HG03575 (cell line): ENCODE results near the gene SECISBP2L.

Source experiments
- ATAC-seq: cut with Tn5 transposase; IDR thresholded peaks from one replicate; pipeline ENCODE4 v1.9.1; 2021; ENCODE audit not compliant: unreplicated experiment, insufficient number of reproducible peaks, low FRiP score; ENCODE audit errors: extremely low read depth

Gene SECISBP2L

DNA sequence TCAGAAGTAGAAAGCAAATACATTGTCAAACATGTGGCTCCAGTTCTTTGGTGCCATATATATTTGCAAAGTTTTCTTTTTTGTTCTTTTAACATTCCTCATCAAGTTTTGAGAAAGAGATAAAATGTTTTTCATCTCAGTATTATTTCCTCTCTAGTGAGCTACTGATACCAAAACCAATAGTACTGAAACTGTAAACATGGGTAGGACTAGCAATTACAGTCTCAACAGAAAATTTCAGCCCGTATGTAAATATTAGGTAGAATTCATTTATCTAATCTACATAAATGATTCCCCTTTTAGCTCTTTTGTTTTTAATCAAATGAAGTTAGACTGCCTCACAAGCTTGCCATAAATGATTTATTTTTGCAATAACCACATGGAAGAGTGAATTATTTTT lies 21.4 kb downstream of the SECISBP2L start:
- ATAC-seq: peak; percentile 66

DNA sequence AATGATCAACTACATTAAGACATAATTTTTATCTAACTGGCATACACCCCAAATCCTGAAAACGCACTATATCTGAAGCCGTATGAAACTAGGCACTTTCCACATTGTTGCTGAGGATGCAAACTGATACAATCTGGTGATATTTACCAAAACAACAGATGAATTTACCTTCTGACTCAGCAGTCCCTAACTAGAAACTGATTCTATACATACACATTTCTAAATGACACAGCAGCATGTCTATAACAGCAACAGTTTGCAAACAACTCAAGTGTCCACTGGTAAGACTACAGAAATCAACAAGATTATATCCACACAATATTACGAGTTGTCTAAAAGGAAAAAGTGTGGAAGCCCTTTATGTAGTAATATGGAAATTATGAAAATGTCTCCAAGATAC lies 22.9 kb downstream of the SECISBP2L start:
- ATAC-seq: peak; percentile 42

DNA sequence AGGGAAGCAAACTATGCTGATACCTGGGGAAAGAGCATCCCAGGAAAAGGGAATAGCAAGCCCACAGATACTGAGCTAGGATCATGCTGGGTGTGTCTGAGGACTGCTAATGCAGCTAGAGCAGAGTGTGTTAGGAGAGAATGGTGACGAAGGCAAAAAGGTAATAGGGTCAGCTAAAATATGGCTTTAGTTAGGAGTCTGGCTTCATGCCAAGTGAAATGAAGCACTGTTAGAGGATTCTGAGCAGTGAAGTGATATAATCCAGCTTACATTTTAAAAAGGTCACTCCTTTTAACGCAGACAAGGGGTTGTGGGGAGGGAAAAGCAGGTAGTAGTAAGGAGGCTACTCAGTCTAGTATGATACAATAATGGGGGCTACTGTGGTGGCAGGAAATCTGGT lies 30.4 kb downstream of the SECISBP2L start:
- ATAC-seq: no peak

DNA sequence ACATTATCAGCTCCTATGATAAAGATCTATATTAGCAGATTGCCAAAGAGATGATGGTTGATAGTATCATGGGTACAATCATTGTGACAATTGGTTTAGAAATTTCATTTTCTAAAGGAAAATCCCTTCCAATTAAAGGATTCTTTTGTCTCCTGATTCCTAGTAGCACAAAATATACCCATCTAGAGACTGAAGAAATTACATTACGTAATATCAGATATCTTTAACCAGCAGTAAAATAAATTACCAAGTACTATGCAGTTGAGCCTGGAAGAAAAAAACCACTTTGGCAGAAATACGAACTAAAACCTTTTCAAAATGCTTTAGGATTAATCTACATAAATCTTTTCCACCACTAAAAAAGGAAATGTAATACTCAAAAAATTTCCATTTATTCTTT lies 46.9 kb downstream of the SECISBP2L start:
- no peak for ATAC-seq

DNA sequence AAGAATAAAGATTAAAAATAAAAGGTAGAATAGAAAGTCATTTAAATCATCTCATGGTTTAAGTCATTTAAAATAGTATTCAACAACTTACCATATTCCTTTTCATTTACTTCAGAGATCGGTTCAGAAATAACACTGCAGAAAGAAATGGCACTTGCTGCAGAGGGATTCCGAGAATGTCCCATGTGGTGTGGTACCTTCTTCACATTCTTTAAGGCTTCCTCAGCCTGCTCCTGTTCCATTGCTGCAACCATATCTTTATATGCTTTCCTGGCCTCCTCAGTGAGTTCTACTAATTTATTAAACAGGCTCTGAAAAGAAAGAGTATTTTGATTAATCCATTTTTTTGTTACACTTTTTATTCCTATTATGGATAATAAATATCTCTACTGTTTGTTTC lies 50.0 kb downstream of the SECISBP2L start:
- no peak for ATAC-seq

DNA sequence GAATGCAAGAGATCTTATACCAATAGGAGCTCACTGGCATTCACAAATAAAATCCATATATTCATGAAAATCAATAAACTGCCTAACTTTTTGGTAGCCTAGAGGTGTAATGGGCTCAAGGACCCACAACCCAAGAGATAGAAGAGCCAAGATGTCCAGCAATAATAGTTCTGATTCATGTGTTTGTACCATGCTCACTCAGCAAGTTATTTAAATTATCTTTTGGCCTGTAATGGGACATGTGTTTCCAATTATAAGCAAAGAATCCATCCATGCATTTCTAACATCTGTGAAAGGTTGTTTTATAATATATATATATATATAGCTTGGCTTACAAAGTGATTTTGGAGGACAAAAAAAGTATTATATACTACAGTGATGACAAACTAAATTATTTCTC lies 52.9 kb downstream of the SECISBP2L start:
- ATAC-seq: no peak

DNA sequence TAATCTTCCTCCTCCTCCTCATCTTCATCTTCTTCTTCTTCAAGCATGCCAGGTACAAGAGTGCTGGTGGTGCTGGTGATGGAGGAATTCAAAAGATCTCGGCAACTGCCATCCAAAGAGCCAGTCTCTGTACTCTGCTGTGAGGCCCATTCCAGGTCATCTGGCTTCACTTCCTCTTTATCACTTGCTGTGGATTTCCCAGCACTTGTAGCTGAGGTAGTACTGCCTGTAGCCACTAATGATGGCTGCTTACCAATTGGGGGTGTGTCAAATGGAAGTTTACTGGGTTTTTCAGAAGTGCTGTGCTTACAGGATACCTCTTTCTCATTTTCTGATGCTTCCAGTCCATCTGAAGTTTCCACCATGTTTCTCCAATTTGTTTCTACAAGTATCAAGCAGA lies 53.7 kb downstream of the SECISBP2L start:
- ATAC-seq: no peak

DNA sequence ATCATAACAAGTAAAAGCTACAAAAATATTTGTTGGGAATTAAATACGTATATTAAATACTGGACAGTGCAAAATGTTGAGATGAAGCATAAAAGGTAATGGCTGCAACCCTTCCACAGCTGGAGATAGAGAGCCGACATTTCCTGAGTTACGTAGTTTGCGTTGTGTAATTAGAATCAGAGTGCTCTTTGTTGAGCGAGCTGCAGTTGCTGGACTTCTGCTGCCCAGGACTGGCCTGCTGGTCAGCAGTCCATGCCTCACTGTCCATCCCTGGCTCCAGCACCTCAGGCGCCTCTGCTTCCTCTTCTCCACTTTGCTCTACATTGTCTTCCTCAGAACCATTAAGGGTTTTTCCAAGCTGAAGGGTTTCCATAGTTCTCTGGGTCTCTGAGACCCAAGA lies 54.1 kb downstream of the SECISBP2L start:
- ATAC-seq: no peak

DNA sequence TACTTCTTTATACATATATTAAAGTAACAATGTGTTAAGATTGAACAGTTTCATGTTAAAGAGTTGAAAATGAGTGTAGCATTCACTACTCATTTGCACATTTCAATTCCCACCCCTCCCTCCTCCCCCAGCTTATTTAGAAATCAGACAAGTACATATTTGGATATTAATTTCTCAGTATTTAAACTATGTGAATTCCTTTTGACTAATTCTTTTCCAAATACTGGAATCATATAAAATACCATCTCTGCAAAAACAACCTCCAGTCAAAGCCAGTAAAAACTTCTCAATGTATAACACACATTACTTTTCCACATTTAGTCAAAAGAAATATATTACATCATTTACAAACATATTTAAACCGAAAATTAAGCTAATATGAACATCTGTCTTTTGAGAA lies 57.1 kb downstream of the SECISBP2L start:
- ATAC-seq: no peak

DNA sequence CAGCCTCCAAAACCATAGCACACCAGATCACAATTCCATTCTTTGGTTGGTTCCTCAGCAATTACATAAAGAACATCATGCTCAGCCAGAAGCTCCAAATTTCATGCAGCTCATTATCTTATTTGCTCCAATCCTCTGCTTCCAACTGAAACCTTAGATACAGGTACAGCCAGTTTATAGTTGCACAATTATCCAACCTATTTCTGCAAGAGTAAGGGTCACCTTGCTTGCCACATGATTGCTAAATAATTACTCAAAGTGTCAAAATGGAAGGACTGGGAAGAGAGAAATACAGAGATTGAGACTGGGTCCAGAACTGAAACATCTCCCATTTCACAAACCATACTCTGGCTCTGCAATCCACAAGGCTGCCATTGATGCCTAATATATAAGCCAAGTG lies 59.1 kb downstream of the SECISBP2L start:
- no peak for ATAC-seq

DNA sequence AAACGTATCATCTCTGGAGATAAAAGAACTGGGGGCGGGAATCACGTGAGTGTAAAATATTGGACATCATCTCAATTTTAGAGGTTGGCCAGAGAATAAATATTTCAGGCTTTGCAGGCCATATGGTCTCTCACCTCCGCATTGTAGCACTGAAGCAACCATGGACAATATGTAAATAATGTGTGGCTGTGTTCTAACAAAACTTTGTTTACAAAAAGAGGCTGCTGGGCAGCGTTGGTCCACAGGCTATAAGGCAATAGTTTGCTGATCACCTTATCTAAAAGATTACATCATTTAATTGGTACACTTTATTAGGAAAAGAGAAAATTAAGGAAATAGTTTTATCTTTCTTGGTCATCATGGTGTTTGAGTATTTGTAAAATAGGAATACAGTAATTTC lies 60.0 kb downstream of the SECISBP2L start:
- no peak for ATAC-seq

DNA sequence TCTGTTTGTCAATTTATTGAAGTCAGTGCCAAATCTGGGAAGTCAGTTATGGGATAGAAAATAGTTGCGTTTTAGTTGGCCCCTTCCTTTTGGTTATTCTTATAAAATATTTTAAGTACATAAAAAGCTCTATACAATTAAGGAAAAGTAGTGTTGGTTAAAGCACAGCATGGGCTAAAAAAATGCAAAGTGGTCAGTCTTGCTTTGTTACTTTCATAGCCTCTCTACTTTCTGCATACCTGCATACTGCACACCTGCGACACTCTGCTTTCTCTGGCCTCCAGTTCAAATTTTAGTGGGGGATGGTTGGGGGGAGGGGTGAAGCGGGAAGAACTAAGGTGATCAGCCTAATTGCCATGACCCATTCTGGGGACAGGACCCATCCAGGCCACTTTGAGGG lies 60.7 kb downstream of the SECISBP2L start:
- no peak for ATAC-seq

DNA sequence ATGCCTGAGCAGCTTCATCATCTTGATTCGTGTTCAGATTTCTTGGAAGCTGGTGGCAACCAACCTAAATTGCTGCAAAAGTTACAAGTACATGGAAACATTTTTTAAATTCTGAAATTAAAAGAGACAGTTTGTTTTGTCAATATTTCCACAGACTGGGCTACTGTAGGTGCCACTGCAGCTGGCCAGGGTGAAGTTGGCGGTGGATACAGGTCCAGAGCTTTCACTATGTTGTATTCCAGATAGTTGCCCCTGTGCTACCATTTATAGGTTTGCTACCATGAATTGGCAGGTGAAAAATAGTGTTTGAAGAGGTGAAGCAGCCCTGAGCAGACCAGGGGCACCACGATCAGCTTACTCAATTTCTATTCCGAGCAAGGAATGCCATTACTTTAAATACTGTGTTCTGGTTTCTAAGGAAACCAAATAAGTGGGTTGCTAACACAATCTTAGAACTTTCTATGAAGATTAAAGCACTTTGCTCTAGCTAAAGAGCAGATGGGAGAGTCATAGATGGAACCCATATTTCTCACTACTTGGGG lies 61.4 kb downstream of the SECISBP2L start:
- no peak for ATAC-seq

DNA sequence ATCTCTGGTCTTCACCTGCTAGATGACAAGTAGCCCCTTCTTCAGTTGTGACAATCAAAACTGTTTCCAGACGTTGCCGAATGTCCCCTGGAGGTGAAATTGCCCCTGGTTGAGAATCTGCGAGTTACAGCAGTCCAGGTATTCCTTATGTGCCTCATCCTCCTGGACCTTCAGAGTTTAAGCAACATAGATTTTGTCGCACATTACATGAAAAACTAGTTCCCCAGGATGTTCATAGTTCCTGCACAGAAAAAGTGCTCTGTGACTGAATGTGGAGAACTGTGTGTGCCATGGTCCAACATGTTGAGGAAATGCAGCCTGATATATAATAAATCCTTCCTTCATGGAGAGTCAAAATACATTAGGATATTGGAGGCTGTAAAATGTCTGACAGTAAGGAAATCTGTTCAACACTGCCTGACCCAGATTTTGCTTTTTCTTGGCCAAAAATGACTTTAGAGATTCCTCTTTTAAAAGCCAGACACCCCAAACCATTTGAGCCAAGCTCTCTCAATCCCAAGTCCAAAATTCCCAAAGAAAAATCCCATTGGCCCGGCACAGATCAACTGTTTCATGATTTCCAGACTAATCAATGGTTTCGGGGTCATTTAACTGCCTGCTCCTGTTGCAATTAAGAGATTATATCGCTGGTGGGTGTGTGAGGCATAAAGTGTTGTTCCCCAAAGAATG lies 62.1 kb downstream of the SECISBP2L start:
- ATAC-seq: no peak

DNA sequence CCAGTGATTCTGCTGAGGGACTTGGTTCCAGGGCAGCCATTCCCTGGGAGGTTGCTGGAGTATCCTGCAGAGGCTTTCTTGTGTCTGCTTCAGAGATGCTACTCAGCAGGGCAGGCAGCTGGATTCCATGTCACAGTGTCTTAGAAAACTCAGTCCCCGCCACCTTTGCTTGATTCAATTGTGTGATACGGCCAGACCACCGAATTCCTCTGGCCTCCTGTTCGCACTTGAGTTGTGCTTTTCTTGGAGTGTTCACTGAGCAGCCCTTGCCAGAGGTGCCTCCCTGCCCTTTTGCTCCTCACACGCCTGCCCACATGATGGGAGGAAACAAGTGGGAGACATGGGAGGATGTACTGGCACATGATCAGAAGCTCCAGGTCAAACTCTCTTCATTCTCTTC lies 62.9 kb downstream of the SECISBP2L start:
- no peak for ATAC-seq

DNA sequence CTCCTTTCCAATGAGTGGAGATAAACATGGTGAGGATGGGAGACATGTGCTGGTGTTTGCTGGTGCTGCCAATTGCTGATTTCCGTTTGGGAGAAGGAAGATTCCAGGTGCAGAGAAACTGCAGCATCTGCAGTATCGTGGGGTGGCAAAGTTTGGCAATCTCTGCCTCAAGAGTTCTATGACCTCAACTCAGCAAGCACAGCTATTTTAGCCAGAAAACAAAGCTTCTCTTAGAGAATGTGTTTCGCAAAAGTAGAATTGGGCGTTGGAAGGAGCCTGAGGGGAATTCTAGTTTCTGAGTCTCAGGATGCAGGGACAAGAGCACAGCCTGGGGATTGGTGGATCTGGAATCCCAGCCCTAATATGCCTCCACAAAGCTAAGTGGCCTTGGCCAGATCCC lies 64.3 kb downstream of the SECISBP2L start:
- ATAC-seq: no peak

DNA sequence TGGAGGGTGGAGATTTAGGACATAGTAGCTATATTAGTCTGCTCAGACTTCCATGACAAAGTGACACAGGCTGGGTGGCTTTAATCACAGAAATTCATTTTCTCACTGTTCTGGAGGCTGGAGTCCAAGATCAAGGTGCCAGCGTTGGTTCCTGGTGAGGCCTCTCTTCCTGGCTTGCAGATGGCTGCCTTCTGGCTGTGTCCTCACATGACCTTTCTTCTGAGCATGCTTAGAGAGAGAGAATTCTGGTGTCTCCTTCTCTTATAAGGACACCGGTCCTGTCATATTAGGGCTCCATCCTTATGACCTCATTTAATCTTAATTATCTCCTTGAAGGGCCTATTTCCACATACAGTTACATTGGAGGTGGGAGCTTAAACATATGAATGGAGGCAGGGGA lies 67.6 kb downstream of the SECISBP2L start:
- no peak for ATAC-seq

DNA sequence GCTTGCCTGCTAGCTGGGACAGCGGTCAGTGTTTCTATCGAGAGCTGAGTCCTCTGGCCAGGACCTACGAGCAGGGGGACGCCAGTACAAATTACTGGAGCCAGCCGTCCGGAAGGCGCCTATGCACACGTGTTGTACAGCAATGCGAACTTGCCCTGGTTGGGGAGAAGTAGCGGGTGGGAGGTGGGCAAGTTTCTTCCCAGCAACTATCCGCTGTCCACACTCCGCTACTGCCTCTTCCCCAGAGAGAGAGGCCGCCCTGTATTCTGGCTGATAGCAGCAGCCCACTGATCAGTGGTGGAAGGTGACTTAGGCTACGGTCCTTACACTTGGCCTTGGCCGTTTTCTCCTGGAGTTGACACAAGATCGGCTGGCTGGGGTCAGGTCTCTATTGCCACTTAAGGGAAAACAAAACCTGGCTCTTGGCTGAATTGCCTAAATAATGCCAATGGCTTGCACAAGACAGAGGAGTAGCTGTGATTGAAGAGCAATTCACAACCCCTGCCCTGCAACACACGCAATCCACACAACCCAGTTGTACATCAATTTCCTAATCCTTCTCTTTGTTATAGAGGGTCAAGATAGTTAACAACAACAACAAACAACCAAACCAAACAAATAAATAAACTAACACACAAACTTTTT lies 69.7 kb downstream of the SECISBP2L start:
- no peak for ATAC-seq

DNA sequence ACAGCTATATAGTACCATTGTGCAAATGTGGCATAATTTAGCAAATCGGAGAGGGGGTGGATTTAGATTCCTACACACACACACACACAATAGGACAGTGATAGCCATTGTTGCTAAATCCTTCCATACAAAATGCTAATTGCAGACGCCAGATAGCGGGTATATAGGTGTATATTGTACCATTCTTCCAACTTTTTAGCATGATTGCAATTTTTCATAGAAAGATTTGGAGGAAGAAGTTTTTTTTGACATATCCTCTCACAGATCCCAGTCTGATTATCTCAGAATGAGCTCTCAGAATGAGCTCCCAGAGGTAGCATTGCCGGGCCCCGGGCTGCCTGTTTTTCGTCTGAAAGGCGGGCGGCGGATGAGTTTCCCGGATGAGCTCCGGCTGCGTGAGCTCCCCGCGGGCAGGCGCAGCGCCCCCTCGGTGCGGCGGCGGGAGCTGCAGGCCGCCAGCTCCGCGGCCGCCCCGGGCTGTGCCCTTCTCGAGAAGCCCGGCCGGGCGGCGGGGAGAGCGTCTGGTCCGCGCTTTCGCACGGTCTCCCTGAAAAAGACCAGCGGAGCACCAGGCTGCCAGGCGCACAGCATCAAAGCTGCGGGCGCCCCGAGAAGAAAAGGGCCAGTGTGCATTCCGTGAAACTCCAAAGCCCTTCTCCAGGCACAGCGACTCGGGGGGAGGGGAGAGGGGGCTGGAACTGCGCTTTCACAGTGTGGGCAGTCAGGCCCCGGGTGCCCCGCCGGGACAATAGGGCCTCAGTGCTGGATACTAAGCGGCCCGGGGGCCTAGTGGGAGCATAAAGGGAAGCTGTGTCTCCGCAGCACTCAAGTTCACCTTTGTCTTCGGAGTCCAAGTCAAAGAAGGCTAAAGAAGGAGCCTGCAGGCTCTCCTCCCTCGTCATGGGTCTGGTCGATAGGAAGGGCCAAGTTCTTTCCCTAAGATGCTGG lies 70.5 kb downstream of the SECISBP2L start:
- ATAC-seq: no peak

DNA sequence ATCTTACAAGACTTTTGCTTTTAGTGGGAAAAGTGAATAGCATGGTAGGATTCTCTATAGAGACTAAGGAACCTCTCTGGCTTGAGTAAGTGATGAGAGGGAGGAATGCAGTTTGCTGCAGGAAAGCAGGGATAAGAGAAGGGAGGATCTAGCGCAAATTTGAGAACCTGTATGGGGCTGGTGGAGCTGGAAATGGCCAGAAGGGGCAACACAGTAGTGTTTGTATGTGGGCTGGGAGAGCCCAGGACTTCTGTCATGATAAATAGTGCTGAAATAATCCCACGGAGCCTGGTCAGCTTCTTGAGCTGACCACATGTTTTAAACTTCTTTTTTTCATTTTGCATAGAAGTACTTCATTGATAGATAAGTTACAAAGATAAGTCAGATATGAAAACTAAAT lies 71.4 kb downstream of the SECISBP2L start:
- ATAC-seq: no peak
